Measurements from ENCODE around the gene PRKCG.

DNA sequence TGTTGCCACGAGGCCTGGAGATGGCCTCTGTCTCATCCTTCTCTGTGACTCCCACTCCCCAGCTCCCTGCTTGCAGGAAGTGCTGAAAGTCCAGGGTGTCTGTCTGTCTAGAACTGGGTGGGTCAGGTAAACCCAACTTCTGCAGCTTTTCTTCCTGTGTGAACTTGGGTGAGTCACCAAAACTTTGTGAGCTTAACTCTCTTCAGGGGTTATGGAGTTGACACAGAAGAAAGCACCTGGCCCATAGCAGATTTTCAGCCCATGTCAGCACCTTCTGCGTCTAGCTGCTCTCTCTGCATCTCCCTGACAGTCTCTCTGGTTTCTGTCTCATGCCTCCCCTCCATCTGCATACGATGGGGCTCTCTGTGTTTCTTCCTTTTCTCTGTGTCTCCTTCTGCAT lies 22.9 kb downstream of the PRKCG start:
- TF ChIP-seq, protein P1, sequence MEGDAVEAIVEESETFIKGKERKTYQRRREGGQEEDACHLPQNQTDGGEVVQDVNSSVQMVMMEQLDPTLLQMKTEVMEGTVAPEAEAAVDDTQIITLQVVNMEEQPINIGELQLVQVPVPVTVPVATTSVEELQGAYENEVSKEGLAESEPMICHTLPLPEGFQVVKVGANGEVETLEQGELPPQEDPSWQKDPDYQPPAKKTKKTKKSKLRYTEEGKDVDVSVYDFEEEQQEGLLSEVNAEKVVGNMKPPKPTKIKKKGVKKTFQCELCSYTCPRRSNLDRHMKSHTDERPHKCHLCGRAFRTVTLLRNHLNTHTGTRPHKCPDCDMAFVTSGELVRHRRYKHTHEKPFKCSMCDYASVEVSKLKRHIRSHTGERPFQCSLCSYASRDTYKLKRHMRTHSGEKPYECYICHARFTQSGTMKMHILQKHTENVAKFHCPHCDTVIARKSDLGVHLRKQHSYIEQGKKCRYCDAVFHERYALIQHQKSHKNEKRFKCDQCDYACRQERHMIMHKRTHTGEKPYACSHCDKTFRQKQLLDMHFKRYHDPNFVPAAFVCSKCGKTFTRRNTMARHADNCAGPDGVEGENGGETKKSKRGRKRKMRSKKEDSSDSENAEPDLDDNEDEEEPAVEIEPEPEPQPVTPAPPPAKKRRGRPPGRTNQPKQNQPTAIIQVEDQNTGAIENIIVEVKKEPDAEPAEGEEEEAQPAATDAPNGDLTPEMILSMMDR (IDR thresholded peaks at IDR 0.05; ENCODE audit: insufficient read depth, low read length, poor library complexity, severe bottlenecking), result no peak
- no peak for TF ChIP-seq EZH2phosphoT487 (conservative IDR thresholded peaks at IDR 0.05; ENCODE audit: low read length)
